ENCODE data around the gene SNCG. TPM values are rescaled to one million over a fixed set of nuclear protein-coding genes. Genes with fewer than 3 reads are reported as not detected.

The SNCG gene
- total RNA-seq, 4 donors from 2014 or later: 70.9 to 252 (median 180) TPM

Small RNA genes lying within 50 kb of the gene (small RNA-seq; reads per million reads assigned to genes)
- not detected for gene BMS1P3

Other genes with a start within 250 kb of the SNCG start
- 10 to 100 TPM; 26.5 to 44.9 (median 37.1) TPM for gene BMPR1A, start 202.0 kb upstream of the SNCG start, total RNA-seq
- gene MMRN2, start 984 bp upstream of the SNCG start, total RNA-seq: 100 to 1,000 TPM in 1 of 4 donors, 10 to 100 TPM in 3; 29.3 to 148 (median 78.2) TPM
- gene ADIRF, start 9.9 kb downstream of the SNCG start, total RNA-seq: 100 to 1,000 TPM; 504 to 829 (median 668) TPM
- not detected for gene FAM25A, start 61.7 kb downstream of the SNCG start, total RNA-seq
- 100 to 1,000 TPM; 140 to 171 (median 157) TPM for gene GLUD1, start 136.2 kb downstream of the SNCG start, total RNA-seq
- 10 to 100 TPM; 26.8 to 34.1 (median 30.9) TPM for gene SHLD2, start 136.6 kb downstream of the SNCG start, total RNA-seq

Measured in omental fat pad (tissue), 4 donors.